Neuronal stem cell (in vitro differentiated cells): ENCODE data around the gene FMN2. TPM values are rescaled to one million over a fixed set of nuclear protein-coding genes. Genes with fewer than 3 reads are reported as not detected.

ENCODE experiments used
- DNase-seq: peaks from one replicate; pipeline ENCODE4 v3.0.0-alpha.2; 2013; ENCODE audit warnings: low spot score
- H2AFZ ChIP-seq: one replicate; pipeline ENCODE4 v1.6.1; 2013; ENCODE audit warnings: mild to moderate bottlenecking, low read length, inconsistent platforms
- H2AK5ac ChIP-seq: 2 replicates; pipeline ENCODE4 v1.6.1; 2013; ENCODE audit warnings: low read depth, mild to moderate bottlenecking, inconsistent platforms, low read length, moderate library complexity, mixed read lengths
- H2BK120ac ChIP-seq: 2 replicates; pipeline ENCODE4 v1.6.1; 2013; ENCODE audit warnings: low read depth, mild to moderate bottlenecking, inconsistent platforms, low read length, moderate library complexity, mixed read lengths
- H2BK12ac ChIP-seq: one replicate; pipeline ENCODE4 v1.6.1; 2013; ENCODE audit warnings: low read length, inconsistent platforms
- H2BK15ac ChIP-seq: 2 replicates; pipeline ENCODE4 v1.6.1; 2013; ENCODE audit warnings: mild to moderate bottlenecking, low read length, inconsistent platforms, mixed read lengths
- H2BK5ac ChIP-seq: one replicate; pipeline ENCODE4 v1.6.1; 2013; ENCODE audit warnings: inconsistent platforms, mild to moderate bottlenecking, low read length, moderate library complexity
- H3K14ac ChIP-seq: one replicate; pipeline ENCODE4 v1.6.1; 2013; ENCODE audit warnings: low read length, inconsistent platforms
- H3K18ac ChIP-seq: 2 replicates; pipeline ENCODE4 v1.6.1; 2013; ENCODE audit warnings: low read length, inconsistent platforms
- H3K23ac ChIP-seq: 2 replicates; pipeline ENCODE4 v1.6.1; 2013; ENCODE audit warnings: low read depth, mild to moderate bottlenecking, mixed read lengths, low read length, inconsistent platforms; ENCODE audit not compliant: poor library complexity
- H3K27ac ChIP-seq: replicated peaks from 3 replicates; pipeline ENCODE4 v1.5.1; 2013; ENCODE audit warnings: low read length, inconsistent platforms
- H3K27me3 ChIP-seq, 3 experiments: 2 replicates each; pipeline ENCODE4 v1.6.1; 2013; ENCODE audit warnings: low read length in 3 of 3, mild to moderate bottlenecking in 2 of 3, inconsistent platforms in 1 of 3, low read depth in 1 of 3, mixed read lengths in 1 of 3, moderate library complexity in 1 of 3; ENCODE audit not compliant: control insufficient read depth in 3 of 3, insufficient read depth in 3 of 3
- H3K36me3 ChIP-seq, 2 donors: replicated peaks in 1 of 2; 2 replicates each; pipeline ENCODE4 v1.6.1; 2013; ENCODE audit warnings: low read length in 2 of 2; ENCODE audit not compliant: control insufficient read depth in 2 of 2, insufficient read depth in 2 of 2
- H3K4ac ChIP-seq: 2 replicates; pipeline ENCODE4 v1.6.1; 2013; ENCODE audit warnings: inconsistent platforms, mild to moderate bottlenecking, low read length, moderate library complexity
- H3K4me1 ChIP-seq, 2 donors: 1 replicate in 1 of 2; 2 replicates in 1 of 2; pipeline ENCODE4 v1.6.1; 2013; ENCODE audit warnings: low read length in 2 of 2, low read depth in 1 of 2; ENCODE audit not compliant: control insufficient read depth in 2 of 2, insufficient read depth in 1 of 2
- H3K4me2 ChIP-seq: one replicate; pipeline ENCODE4 v1.6.1; 2013; ENCODE audit warnings: mild to moderate bottlenecking, low read length, inconsistent platforms; ENCODE audit not compliant: insufficient read depth, poor library complexity, severe bottlenecking
- H3K4me3 ChIP-seq, 2 donors: 2 replicates each; pipeline ENCODE4 v1.5.1; 2013; ENCODE audit warnings: low read length in 2 of 2, mild to moderate bottlenecking in 2 of 2, inconsistent platforms in 1 of 2, moderate library complexity in 1 of 2
- H3K79me1 ChIP-seq: one replicate; pipeline ENCODE4 v1.6.1; 2013; ENCODE audit warnings: low read depth, mild to moderate bottlenecking, inconsistent platforms, low read length, moderate library complexity
- H3K9ac ChIP-seq: one replicate; pipeline ENCODE4 v1.6.1; 2013; ENCODE audit warnings: mild to moderate bottlenecking, low read depth, low read length, inconsistent platforms; ENCODE audit not compliant: poor library complexity
- H3K9me3 ChIP-seq, 2 donors: replicated peaks in 1 of 2; 2 replicates each; pipeline versions ENCODE3 to v1.6.1; 2013; ENCODE audit warnings: low read length in 2 of 2, mild to moderate bottlenecking in 2 of 2, inconsistent platforms in 1 of 2, low read depth in 1 of 2, mixed read lengths in 1 of 2, moderate library complexity in 1 of 2; ENCODE audit not compliant: control insufficient read depth in 2 of 2, insufficient read depth in 1 of 2
- H4K8ac ChIP-seq: one replicate; pipeline ENCODE4 v1.6.1; 2013; ENCODE audit warnings: low read depth, mild to moderate bottlenecking, inconsistent platforms, low read length, moderate library complexity
- H4K91ac ChIP-seq: one replicate; pipeline ENCODE4 v1.6.1; 2013; ENCODE audit warnings: low read length, low read depth, mild to moderate bottlenecking, inconsistent platforms; ENCODE audit not compliant: poor library complexity
- WGBS, 2 donors: extraction: QIAGEN DNeasy Blood & Tissue Kit; methylation state at CpG; one replicate each; pipeline ENCODE4 v1.1.7; 2013; ENCODE audit warnings: missing lambda C conversion rate in 2 of 2, mixed read lengths in 1 of 2; ENCODE audit not compliant: insufficient read length in 2 of 2, insufficient replicate concordance in 1 of 2; ENCODE audit errors: extremely low coverage in 2 of 2; 5-methylcytosine and 5-hydroxymethylcytosine counted together
- polyA plus RNA-seq, 2 experiments: library from polyadenylated mRNA; stranded (reverse); fragments of 200-250 nt; gene quantifications; one replicate each; pipeline ENCODE4 v1.2.3, GENCODE V29; 2013

Gene FMN2
- polyA plus RNA-seq (2013, experiment 1 of 2) = 6.4 TPM
- 6.4 TPM for polyA plus RNA-seq (2013, experiment 2 of 2)

DNA sequence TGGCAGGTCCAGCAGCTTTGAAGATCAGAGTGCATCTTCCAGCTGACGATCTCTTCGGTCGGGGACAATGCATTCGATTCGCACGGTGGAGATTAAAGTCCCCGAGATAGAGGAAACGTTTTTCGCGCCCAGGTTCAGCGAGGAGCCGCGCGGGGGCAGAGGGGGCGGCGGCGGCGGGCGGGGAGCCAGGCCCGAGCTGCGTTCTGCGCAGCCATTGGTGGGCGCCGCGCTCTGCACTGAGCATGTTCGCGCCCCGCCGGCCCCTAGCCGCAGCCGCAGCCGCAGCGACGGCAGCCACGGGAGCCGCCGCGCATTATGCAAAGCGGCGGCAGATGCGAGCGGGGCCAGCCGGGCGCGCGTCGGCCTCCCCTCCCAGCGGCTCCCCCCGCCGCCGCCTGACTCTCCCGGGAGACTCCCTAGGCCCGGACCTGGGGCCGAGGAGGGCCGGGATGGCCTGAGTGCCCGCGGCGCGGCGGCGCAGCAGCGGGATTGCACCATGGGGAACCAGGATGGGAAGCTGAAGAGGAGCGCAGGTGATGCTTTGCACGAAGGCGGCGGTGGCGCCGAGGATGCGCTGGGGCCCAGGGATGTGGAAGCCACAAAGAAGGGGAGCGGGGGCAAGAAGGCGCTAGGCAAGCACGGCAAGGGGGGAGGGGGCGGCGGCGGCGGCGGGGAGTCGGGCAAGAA, at the start of gene FMN2:
Gene FMN2 (plus strand): TSS at position 270 of the 687 bp plus-strand sequence. CDS start 227 bp downstream, at position 497.
- no peak within 1 kb of the TSS for H2BK120ac ChIP-seq
- H3K4me1 ChIP-seq = peaks cover 7 to 32% of the 10 kb centered on the region in 2 donors
- H2BK12ac ChIP-seq = peak within 1 kb of the TSS; percentile 22
- peak; percentile 67 for DNase-seq
- peak within 1 kb of the TSS; percentile 21 for H3K14ac ChIP-seq
- no peak within 1 kb of the TSS for H4K8ac ChIP-seq
- H3K4me2 ChIP-seq = peak within 1 kb of the TSS; percentile 98
- peaks cover 0 to 9% (median 0%) of the 10 kb centered on the region in 3 experiments for H3K27me3 ChIP-seq
- H3K23ac ChIP-seq = peak within 1 kb of the TSS; percentile 55
- peak within 1 kb of the TSS; percentile 96 for H2BK15ac ChIP-seq
- no peaks in the 10 kb centered on the region for H3K9me3 ChIP-seq
- peak within 1 kb of the TSS; percentile 88 for H2AK5ac ChIP-seq
- no peak within 1 kb of the TSS for H3K4ac ChIP-seq
- H3K4me3 ChIP-seq = peak within 1 kb of the TSS; percentile 86 to 87
- H3K9ac ChIP-seq = peak within 1 kb of the TSS; percentile 91
- H3K36me3 ChIP-seq = peaks cover 0 to 3% of the 10 kb centered on the region in 2 donors
- no peak within 1 kb of the TSS for H2BK5ac ChIP-seq
- H3K79me1 ChIP-seq = peaks cover 2% of the 10 kb centered on the region
- no peak within 1 kb of the TSS for H3K27ac ChIP-seq
- peak within 1 kb of the TSS; percentile 96 for H3K18ac ChIP-seq
- peak within 1 kb of the TSS; percentile 94 for H2AFZ ChIP-seq
- H4K91ac ChIP-seq = no peak within 1 kb of the TSS
- no CpG with 5 or more reads among the region's 78 CpGs for WGBS, 2 donors

DNA sequence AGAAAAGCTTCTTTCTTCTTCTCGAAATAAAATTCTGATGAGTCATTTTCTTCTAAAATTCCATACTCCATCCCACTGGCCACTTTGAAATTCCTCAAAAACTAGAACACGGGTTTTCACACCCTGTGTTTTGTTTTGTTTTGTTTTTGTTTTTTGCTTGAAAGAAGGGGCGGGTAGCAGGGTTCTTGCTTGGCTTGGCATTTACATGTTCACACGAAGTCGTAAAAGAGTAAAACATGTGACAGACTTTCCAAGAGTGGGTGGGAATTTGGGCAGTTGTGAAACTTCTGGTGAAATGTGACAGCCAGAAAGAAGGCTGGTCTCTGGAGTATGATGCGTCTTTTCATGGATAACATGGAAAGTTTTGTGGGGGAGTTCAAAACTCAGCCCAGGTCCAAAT, 47.1 kb upstream of the FMN2 start:
- Histone ChIP-seq H3K4me2 (no peak overlapping the region), H4K91ac (no peak overlapping the region), H3K4me3 (no peak overlapping the region), H2BK12ac (no peak overlapping the region), H3K4ac (no peak overlapping the region), H3K4me1 (no peaks in the 10 kb centered on the region), H4K8ac (no peak overlapping the region), H3K79me1 (no peaks in the 10 kb centered on the region), H3K14ac (no peak overlapping the region), H3K9me3 (no peaks in the 10 kb centered on the region), H2BK120ac (no peak overlapping the region), H3K18ac (no peak overlapping the region), H2BK5ac (no peak overlapping the region), H3K36me3 (no peaks in the 10 kb centered on the region), H2AFZ (no peak overlapping the region), H3K9ac (no peak overlapping the region), H2AK5ac (no peak overlapping the region), H3K23ac (no peak overlapping the region), H2BK15ac (no peak overlapping the region), H3K27me3 (no peaks in the 10 kb centered on the region), H3K27ac (no peak overlapping the region)
- WGBS, 2 donors = no CpG with 5 or more reads among the region's 6 CpGs
- no peak for DNase-seq

DNA sequence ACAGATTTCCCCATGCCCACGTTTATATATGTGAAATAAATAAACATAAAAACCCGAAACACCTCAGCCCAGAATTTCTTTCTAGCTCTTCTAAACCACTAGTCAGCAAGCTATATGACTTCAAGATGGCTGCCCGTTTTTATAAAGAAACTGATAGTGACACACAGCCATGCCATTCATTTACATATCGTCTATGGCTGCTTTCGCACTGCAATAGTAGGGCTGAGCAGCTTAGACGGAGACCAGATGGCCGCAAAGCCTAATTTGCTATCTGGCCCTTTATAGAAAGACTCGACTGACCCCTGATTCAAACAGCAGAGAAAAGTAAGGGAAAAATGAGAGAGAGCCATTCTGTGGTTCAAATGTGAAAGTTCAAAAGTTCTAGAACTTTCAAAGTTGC, 45.7 kb upstream of the FMN2 start:
- no peak overlapping the region for H2BK5ac ChIP-seq

DNA sequence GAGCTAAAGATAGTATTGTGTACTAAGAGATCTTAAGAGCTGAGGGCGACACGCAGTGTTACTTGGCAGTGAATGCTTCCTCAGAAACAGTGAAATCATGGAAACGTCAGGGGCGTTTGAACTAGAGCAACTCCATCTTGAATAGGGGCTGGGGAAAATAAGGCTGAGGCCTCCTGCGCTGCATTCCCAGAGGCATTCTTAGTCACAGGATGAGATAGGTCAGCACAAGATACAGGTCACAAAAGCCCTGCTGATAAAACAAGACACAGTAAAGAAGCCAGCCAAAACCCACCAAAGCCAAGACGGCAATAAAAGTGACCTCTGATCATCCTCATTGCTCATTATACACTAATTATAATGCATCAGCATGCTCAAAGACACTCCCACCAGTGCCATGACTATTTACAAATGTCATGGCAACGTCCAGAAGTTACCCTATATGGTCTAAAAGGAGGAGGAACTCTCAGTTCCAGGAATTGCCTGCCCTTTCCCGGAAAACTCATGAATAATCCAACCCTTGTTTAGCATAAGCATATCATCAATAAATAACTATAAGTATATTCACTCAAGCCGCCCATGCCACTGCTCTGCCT, 37.5 kb upstream of the FMN2 start:
- no peaks in the 10 kb centered on the region for H3K79me1 ChIP-seq
- no peaks in the 10 kb centered on the region for H3K36me3 ChIP-seq
- H2AFZ ChIP-seq = peak overlapping the region; percentile 62
- no peak overlapping the region for H2BK120ac ChIP-seq
- H3K4me1 ChIP-seq = peaks cover 0 to 14% of the 10 kb centered on the region in 2 donors
- H3K4me3 ChIP-seq = no peak overlapping the region
- H3K4ac ChIP-seq = no peak overlapping the region
- H2AK5ac ChIP-seq = no peak overlapping the region
- no peak overlapping the region for H2BK12ac ChIP-seq
- no CpG with 5 or more reads among the region's 9 CpGs for WGBS, 2 donors
- no peak overlapping the region for H2BK15ac ChIP-seq
- H2BK5ac ChIP-seq = no peak overlapping the region
- H4K8ac ChIP-seq = no peak overlapping the region
- H3K9ac ChIP-seq = no peak overlapping the region
- H3K4me2 ChIP-seq = no peak overlapping the region
- H4K91ac ChIP-seq = no peak overlapping the region
- no peaks in the 10 kb centered on the region for H3K9me3 ChIP-seq
- H3K23ac ChIP-seq = no peak overlapping the region
- no peak overlapping the region for H3K18ac ChIP-seq
- no peak for DNase-seq
- no peak overlapping the region for H3K14ac ChIP-seq
- no peak overlapping the region for H3K27ac ChIP-seq
- no peaks in the 10 kb centered on the region for H3K27me3 ChIP-seq

More for the DNA sequence above, 45.7 kb upstream of the FMN2 start:
- Histone ChIP-seq H3K79me1 (no peaks in the 10 kb centered on the region), H3K9me3 (no peaks in the 10 kb centered on the region), H3K4ac (no peak overlapping the region), H3K4me3 (no peak overlapping the region), H2AK5ac (no peak overlapping the region), H2AFZ (peak overlapping the region; percentile 56), H2BK12ac (no peak overlapping the region), H3K36me3 (no peaks in the 10 kb centered on the region), H3K18ac (no peak overlapping the region), H3K27ac (no peak overlapping the region), H3K27me3 (no peaks in the 10 kb centered on the region), H3K23ac (no peak overlapping the region), H4K8ac (no peak overlapping the region), H3K14ac (no peak overlapping the region), H3K9ac (no peak overlapping the region), H3K4me1 (no peaks in the 10 kb centered on the region), H3K4me2 (no peak overlapping the region), H2BK120ac (no peak overlapping the region), H4K91ac (no peak overlapping the region), H2BK15ac (no peak overlapping the region)
- no CpG with 5 or more reads among the region's 8 CpGs for WGBS, 2 donors
- DNase-seq = no peak
